HG03432 (cell line): ENCODE results near the gene KXD1.
"Not testable (repeated sequence)": the region's sequence is repeated elsewhere in the genome, so short reads cannot be mapped to it uniquely, and the experiment has no call there.

Experiments used
- ATAC-seq: cut with Tn5 transposase; IDR thresholded peaks from one replicate; pipeline ENCODE4 v1.9.1; 2021; ENCODE audit warnings: mild to moderate bottlenecking, moderate library complexity; ENCODE audit not compliant: unreplicated experiment

Gene KXD1

GRCh38 chr19:18599485-18599884 lies 41.8 kb downstream of the KXD1 start:
- ATAC-seq: no peak

- not testable (repeated sequence) for ATAC-seq
These were observed 43.2 kb downstream of the KXD1 start for GRCh38 chr19:18600692-18601397.

DNA sequence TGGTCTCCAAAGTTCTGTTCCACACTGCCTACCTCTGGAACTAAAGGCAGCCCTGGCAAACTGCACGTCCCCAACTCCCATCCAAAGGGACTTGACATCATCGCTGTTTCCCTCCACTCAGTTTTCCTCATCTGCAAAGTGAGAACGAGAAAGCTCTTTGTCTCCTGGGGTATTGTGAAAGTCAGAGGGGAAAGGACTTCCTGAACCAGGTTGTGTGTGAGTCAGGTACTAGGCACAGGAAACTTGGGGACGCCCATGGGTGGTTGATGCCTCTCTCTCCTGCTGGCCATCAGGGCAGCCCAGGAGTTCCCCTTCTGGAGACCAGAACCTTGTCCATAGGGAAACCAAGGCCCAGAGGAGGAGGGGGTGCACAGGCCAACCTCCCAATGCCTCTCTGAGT lies 44.2 kb downstream of the KXD1 start:
- no peak for ATAC-seq

GRCh38 chr19:18603255-18603957 lies 45.7 kb downstream of the KXD1 start:
- ATAC-seq: no peak

GRCh38 chr19:18603958-18604819 lies 46.5 kb downstream of the KXD1 start:
- ATAC-seq: no peak

- ATAC-seq: no peak
These were observed 47.1 kb downstream of the KXD1 start for GRCh38 chr19:18604820-18605159.

DNA sequence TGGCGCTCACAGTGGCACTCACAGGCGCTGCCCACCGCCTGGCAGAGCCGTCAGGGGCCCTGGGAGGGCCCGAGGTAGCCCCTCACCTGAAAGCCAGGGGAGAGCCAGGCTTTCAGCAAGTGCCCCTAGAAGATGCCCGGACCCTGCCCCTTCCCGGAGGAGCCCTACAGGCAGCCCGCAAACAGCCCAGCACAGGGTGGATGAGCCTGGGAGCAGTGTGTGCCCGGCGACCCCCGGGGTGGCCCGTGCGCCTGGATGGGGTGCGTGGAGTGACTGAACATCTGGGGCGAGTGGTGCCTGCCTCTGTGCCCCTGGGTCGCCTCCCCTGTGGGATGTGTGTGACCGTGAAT lies 47.5 kb downstream of the KXD1 start:
- no peak for ATAC-seq

DNA sequence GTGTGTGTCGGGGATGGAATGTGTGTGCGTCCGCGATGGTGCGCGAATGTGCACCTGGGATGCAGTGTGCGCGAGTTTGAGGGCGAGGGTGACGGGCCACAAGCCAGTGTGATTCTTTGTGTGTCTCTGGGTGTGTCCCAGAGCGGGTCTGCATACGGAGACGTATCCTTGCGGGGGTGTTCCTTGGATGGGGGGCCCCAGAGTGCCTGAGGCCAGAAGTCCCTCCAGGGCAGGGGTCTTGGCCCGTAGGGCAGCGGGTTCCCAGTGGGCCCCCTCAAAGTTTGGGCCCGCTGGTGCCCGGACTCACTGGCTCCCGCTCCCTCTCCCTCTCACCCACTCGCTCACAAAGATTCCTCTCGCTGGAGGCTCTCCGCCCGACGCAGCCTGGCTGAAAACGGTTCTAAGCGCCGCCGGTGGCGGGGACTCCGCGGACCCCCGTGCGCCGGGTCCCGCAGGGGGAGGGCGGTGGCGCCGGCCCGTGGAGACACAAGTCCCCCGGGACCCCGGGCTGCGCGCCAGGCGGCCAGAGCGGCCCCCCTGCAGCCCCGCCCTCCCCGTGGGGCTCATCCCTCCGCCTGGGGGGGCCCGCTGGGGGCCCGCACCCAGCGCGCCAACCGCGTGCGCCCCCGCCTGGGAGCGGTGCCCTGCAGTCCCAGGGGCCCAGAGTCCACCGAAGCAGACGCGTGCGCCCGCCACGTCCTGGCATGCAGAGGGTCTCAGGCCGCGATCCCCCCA lies 48.0 kb downstream of the KXD1 start:
- no peak for ATAC-seq

DNA sequence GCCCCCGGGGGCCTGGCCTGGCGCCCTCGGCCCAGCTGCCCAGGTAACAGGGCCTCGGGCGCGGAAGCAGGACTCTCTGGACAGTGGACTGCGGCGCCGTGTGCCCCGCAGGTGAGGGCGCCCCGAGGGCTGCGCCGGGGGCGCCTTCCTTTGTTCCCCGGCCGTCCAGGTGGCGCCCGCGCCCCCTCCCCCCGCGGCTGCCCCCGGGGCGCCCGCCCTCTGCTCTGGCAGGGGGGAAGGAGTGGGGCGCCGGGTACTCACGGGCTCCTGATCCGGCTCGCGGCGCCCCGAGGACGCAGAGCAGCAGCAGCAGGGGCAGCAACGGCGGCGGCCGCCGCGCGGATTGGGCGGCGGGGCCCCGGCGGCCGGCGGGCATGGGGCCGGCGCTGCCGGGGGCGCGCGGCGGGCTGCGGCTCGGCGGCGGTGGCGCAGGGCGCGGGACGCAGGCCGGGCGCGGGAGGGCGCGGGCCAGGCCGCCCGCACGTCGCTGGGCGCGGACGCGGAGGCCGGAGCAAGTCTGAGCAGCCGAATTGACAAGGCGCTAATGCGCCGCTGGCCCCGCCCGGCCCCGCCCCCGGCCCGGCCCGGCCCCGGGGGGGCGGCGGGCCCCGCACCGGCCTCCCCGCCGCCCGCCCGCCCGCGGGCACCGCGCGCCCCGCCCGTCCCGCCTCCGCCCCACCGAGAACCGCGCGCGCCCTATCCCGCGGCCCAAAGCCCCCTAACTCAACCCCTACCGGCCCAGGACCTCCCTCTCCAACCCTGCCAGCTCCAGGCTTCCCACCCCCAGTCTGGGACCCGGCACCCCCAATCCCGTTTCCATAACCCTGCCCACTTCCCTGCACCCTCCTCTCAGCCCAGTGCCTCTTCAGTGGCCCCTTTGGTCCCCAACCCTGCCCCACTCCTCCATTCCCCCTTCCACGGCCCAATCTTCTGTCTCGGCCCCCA lies 48.9 kb downstream of the KXD1 start, which contains the start of gene CRLF1:
Gene CRLF1, minus strand, starts transcription at position 519 of the 945 bp plus-strand sequence. Its CDS starts 143 bp downstream, at position 376.
- no peak for ATAC-seq

DNA sequence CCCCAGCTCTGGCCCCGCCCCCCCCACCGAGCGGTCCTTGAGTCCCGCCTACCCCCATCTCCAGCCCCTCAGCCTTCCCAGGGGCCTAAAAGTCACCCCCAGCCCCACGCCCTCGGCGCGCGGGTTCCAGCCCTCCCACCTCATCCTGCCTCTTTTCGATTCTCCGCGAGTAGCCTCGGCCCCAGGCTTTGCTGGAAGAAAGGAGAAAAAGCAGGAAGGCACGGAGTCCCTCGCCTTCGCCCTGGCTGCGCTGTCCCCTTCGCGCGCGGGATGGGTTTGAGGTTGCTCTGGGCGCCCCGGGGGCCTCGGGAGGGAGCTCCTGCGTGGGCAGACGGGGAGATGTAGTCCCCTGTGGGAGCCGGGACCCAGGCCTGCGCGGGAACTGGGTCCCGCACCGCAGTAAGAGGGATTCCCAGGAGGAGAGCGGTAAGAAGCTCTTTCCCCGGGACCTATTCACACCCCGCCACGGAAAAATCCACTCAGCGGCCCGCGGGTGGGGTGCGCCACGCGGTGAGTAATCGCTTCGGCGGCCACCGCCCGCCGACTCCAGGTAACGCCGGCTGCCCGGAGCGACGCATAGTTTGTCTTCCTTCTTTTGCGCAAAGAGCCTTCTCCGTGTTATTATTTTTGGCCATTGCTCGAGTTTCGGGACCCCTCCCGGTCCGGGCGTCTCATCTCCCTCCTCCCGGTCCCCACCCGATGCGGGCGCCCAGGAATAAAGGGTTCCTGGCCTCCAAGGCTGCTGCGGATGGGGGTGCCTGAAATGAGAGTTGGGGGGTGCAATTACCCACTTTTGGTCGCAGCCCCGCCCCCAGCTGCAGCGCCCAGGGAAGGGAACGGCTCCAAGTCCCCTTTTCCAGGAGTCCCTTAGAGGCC lies 49.8 kb downstream of the KXD1 start:
- no peak for ATAC-seq

DNA sequence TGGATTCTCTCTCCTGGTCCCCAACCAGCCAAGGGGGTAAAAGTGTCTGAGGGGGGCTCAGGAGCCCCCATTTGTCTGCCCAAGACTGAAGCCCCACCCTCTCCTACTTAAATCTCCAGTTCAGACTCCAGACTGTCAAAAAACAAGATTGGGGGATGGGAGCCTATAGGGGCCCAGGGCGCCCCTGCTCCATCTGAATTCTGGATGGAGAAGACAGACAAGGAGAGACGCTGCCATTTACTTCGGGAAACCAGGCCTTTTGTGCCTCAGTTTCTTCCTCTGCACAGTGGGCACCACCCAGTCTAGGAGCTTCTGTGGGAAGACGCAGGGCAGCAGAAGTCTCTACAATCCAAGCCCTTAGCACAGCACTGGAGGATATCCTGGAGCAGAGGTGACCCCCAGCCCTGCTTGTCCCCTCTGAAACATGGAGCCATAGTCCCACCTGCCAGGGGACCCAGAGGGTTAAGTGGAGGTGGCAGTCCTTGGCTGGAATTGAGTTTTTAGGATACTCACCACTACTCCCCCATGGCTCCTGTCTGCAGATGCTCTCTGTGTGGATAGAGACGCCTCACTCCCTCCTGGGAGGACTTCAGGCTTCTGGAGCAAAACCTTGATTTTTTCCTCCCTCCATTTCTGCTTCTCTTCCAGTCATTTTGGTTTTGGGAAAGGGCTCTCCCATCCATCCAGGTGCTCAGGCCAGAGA lies 50.6 kb downstream of the KXD1 start:
- no peak for ATAC-seq

- ATAC-seq: no peak
These were observed 51.4 kb downstream of the KXD1 start for GRCh38 chr19:18608805-18609716.

- no peak for ATAC-seq
These were observed 52.0 kb downstream of the KXD1 start for GRCh38 chr19:18609717-18610051.

GRCh38 chr19:18610245-18610555 lies 52.5 kb downstream of the KXD1 start:
- ATAC-seq: no peak

- no peak for ATAC-seq
These were observed 53.1 kb downstream of the KXD1 start for GRCh38 chr19:18610556-18611326.

DNA sequence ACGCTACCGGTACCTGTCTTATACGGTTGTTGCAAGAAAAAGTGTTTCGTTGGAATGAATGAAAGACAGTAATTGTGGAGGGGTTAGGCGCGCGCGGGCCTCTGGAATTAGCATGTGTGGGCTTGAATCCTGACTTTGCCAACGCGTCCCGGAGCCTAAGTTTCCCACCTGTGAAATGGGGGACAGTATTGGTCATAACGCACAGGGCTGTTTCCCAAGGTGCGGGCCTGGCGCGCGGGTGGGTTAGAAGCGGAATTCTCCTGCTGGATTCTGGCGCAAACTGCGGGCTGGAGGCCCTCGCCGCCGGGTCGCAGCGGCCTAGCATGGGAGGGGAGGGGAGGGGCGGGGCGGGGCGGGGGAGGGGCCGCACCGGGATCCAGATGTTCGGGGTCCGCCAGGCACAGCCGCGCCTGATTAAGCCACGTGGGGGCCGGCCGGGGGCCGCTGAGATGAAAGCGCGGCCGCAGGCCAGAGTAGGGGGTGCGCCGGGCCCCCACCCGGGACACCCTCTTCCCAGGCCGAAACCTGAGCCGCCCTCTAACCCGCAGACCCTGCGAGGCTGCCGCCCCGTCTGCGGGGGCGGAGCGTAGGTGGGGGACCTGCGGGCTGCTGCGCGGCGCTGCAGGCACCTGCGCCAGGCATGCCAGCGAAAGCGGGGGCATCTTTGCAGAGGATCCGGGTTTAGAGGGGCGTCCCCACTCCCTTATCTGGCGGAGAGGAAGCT lies 53.8 kb downstream of the KXD1 start:
- no peak for ATAC-seq
